ENCODE measurements around the gene NAALADL2. TPM values are rescaled to one million over a fixed set of nuclear protein-coding genes. Genes with fewer than 3 reads are reported as not detected.

The NAALADL2 gene
- total and polyA plus RNA-seq, 2 donors (not counting 1 experiment from before 2014, with no cell fraction given), result 8.8 to 11.6 TPM

GRCh38 chr3:175308097-175308496, 449.0 kb downstream of the NAALADL2 start:
- Histone ChIP-seq H3K79me2 (ENCODE audit: control insufficient read depth, insufficient read depth, low read length) (no peaks in the 10 kb centered on the region), H3K4me1 (ENCODE audit: control insufficient read depth, extremely low read depth, insufficient read depth, low read length) (no peaks in the 10 kb centered on the region), H3K36me3 (ENCODE audit: control insufficient read depth, insufficient read depth, low read length) (no peaks in the 10 kb centered on the region), H3K4me2 (ENCODE audit: extremely low read depth, insufficient read depth, low read length) (no peak overlapping the region), H2AFZ (ENCODE audit: low read length) (no peak overlapping the region), H3K9ac (ENCODE audit: insufficient read depth, low read length) (no peak overlapping the region), H3K27me3 (ENCODE audit: control insufficient read depth, insufficient read depth, low read length) (no peaks in the 10 kb centered on the region), H4K20me1 (ENCODE audit: control insufficient read depth, extremely low read depth, insufficient read depth, low read length) (no peaks in the 10 kb centered on the region), H3K27ac (ENCODE audit: insufficient read depth, low read length) (no peak overlapping the region), H3K4me3 (replicated peaks in 1 of 4; ENCODE audit: control extremely low read depth in 1 of 4, insufficient read depth in 1 of 4, low read depth in 3 of 4, low read length in 4 of 4) (no peak overlapping the region), H3K9me3 (ENCODE audit: control insufficient read depth, insufficient read depth, low read depth, low read length) (no peaks in the 10 kb centered on the region)
- no peak for TF ChIP-seq CTCF (conservative IDR thresholded peaks at IDR 0.05 in 1 of 2, IDR thresholded peaks at IDR 0.05 in 1 of 2; ENCODE audit: low read depth in 1 of 2, low read length in 2 of 2)
- TF ChIP-seq EZH2 (IDR thresholded peaks at IDR 0.05; ENCODE audit: low read length, missing control alignments), result no peak
- no peak for DNase-seq (ENCODE audit: low read depth in 2 of 2)

DNA sequence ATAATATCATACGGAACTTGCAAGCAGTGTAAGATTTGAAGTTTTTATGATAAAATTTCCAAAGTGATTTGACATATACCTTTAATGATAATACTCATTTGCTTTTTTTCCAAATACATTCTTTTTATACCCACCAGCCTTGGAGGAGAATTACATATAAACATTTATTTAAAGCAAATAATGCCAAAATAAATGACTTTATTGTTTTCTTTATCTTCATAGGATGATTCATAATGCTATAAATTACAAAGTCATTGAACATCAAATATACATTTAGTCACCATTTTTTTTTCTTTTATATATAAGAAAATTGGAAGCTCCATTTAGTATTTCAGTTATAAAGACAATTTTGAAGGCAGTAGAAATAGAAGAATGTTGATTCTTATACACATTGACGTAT, 450.9 kb downstream of the NAALADL2 start:
- no peaks in the 10 kb centered on the region for H4K20me1 ChIP-seq (ENCODE audit: control insufficient read depth, extremely low read depth, insufficient read depth, low read length)
- no peaks in the 10 kb centered on the region for H3K27me3 ChIP-seq (ENCODE audit: control insufficient read depth, insufficient read depth, low read length)
- H3K36me3 ChIP-seq (ENCODE audit: control insufficient read depth, insufficient read depth, low read length), result no peaks in the 10 kb centered on the region
- no peak overlapping the region for H3K9ac ChIP-seq (ENCODE audit: insufficient read depth, low read length)
- TF ChIP-seq CTCF (conservative IDR thresholded peaks at IDR 0.05 in 1 of 2, IDR thresholded peaks at IDR 0.05 in 1 of 2; ENCODE audit: low read depth in 1 of 2, low read length in 2 of 2) (no peak), EZH2 (IDR thresholded peaks at IDR 0.05; ENCODE audit: low read length, missing control alignments) (no peak)
- no peak overlapping the region for H2AFZ ChIP-seq (ENCODE audit: low read length)
- no peaks in the 10 kb centered on the region for H3K79me2 ChIP-seq (ENCODE audit: control insufficient read depth, insufficient read depth, low read length)
- H3K27ac ChIP-seq (ENCODE audit: insufficient read depth, low read length), result no peak overlapping the region
- no peak overlapping the region for H3K4me2 ChIP-seq (ENCODE audit: extremely low read depth, insufficient read depth, low read length)
- no peak overlapping the region for H3K4me3 ChIP-seq (replicated peaks in 1 of 4; ENCODE audit: control extremely low read depth in 1 of 4, insufficient read depth in 1 of 4, low read depth in 3 of 4, low read length in 4 of 4)
- no peak for DNase-seq (ENCODE audit: low read depth in 2 of 2)
- H3K4me1 ChIP-seq (ENCODE audit: control insufficient read depth, extremely low read depth, insufficient read depth, low read length), result no peaks in the 10 kb centered on the region
- H3K9me3 ChIP-seq (ENCODE audit: control insufficient read depth, insufficient read depth, low read depth, low read length), result no peaks in the 10 kb centered on the region

DNA sequence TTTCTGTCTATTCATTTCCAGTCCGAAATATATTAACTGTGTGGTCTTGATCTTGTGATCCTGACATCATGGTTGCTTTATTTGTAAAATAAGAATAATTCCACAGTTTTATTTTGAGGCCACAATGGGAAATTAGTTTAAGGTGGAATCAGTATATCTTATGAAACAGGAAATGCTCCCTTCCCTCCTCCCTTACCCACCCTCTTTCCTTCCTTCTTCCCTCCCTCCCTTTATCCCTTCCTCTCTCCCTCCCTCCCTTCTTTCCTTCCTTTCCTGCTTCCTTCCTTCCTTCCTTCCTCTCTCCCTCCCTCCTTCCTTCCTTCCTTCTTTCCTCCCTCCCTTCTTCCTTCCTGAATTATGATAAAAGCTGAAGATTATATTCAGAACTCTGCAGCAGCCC, 452.3 kb downstream of the NAALADL2 start:
- no peak overlapping the region for H3K27ac ChIP-seq (ENCODE audit: insufficient read depth, low read length)
- H2AFZ ChIP-seq (ENCODE audit: low read length), result no peak overlapping the region
- H3K9ac ChIP-seq (ENCODE audit: insufficient read depth, low read length), result no peak overlapping the region
- no peaks in the 10 kb centered on the region for H3K36me3 ChIP-seq (ENCODE audit: control insufficient read depth, insufficient read depth, low read length)
- H3K4me1 ChIP-seq (ENCODE audit: control insufficient read depth, extremely low read depth, insufficient read depth, low read length), result no peaks in the 10 kb centered on the region
- H4K20me1 ChIP-seq (ENCODE audit: control insufficient read depth, extremely low read depth, insufficient read depth, low read length), result no peaks in the 10 kb centered on the region
- no peak overlapping the region for H3K4me3 ChIP-seq (replicated peaks in 1 of 4; ENCODE audit: control extremely low read depth in 1 of 4, insufficient read depth in 1 of 4, low read depth in 3 of 4, low read length in 4 of 4)
- H3K4me2 ChIP-seq (ENCODE audit: extremely low read depth, insufficient read depth, low read length), result no peak overlapping the region
- H3K79me2 ChIP-seq (ENCODE audit: control insufficient read depth, insufficient read depth, low read length), result no peaks in the 10 kb centered on the region
- no peaks in the 10 kb centered on the region for H3K27me3 ChIP-seq (ENCODE audit: control insufficient read depth, insufficient read depth, low read length)
- no peaks in the 10 kb centered on the region for H3K9me3 ChIP-seq (ENCODE audit: control insufficient read depth, insufficient read depth, low read depth, low read length)
- TF ChIP-seq EZH2 (IDR thresholded peaks at IDR 0.05; ENCODE audit: low read length, missing control alignments) (no peak), CTCF (conservative IDR thresholded peaks at IDR 0.05 in 1 of 2, IDR thresholded peaks at IDR 0.05 in 1 of 2; ENCODE audit: low read depth in 1 of 2, low read length in 2 of 2) (no peak)
- no peak for DNase-seq (ENCODE audit: low read depth in 2 of 2)
